Measurements from ENCODE around the gene IER5.

DNA sequence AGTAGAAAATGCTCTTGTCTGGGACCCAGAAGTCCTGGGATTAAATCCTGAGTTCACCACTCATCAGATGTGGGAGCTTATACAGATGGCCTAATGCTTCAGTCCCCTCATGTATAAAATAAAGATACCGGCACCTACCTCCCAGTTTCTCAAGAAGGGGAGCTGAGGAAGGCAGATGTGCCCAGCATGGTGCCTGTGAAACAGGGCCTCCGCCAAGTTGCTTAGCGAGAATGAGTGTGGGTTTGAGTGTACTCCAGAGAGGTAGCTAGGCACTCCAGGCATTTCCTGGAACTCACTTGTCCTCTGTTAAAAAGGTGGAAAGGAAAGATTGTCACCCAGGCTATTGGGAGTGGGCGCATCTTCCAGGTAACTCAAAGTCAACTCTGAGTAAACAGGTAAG is 37.8 kb downstream of the IER5 start:
- TF ChIP-seq CTCF (IDR thresholded peaks at IDR 0.05) (no peak), SP1 (CRISPR knock-in tag; conservative IDR thresholded peaks at IDR 0.05) (no peak), SOX15 (CRISPR knock-in tag; IDR thresholded peaks at IDR 0.05) (no peak), NFYB (CRISPR knock-in tag; conservative IDR thresholded peaks at IDR 0.05; ENCODE audit: low read depth) (no peak), CBFB (CRISPR knock-in tag; IDR thresholded peaks at IDR 0.05; ENCODE audit: low read depth) (no peak)
- TF ChIP-seq, protein P1, sequence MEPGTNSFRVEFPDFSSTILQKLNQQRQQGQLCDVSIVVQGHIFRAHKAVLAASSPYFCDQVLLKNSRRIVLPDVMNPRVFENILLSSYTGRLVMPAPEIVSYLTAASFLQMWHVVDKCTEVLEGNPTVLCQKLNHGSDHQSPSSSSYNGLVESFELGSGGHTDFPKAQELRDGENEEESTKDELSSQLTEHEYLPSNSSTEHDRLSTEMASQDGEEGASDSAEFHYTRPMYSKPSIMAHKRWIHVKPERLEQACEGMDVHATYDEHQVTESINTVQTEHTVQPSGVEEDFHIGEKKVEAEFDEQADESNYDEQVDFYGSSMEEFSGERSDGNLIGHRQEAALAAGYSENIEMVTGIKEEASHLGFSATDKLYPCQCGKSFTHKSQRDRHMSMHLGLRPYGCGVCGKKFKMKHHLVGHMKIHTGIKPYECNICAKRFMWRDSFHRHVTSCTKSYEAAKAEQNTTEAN (CRISPR knock-in tag; IDR thresholded peaks at IDR 0.05): no peak
- TF ChIP-seq, protein P2, sequence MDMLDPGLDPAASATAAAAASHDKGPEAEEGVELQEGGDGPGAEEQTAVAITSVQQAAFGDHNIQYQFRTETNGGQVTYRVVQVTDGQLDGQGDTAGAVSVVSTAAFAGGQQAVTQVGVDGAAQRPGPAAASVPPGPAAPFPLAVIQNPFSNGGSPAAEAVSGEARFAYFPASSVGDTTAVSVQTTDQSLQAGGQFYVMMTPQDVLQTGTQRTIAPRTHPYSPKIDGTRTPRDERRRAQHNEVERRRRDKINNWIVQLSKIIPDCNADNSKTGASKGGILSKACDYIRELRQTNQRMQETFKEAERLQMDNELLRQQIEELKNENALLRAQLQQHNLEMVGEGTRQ (CRISPR knock-in tag; IDR thresholded peaks at IDR 0.05): no peak
